Measurements from ENCODE around the gene WDFY4.

- TF ChIP-seq CTCF (IDR thresholded peaks at IDR 0.05) (no peak), POLR2A (IDR thresholded peaks at IDR 0.05) (no peak)
These were observed 299.1 kb downstream of the WDFY4 start for GRCh38 chr10:48983648-48984351.
